Kidney glomerular epithelial cell (primary cell): ENCODE measurements around the gene WRNIP1.

ENCODE experiments used
- DNase-seq: peaks from one replicate; lab custom pipeline; 2025; lab: John Stamatoyannopoulos, UW

Gene WRNIP1

GRCh38 chr6:2765166-2765895, at the start of gene WRNIP1:
TSS of gene WRNIP1 (plus strand) at chr6:2765393. CDS start at chr6:2765623, 230 bp downstream.
- DNase-seq = peak; percentile 94

GRCh38 chr6:2715737-2716136, 49.5 kb upstream of the WRNIP1 start:
- no peak for DNase-seq

- DNase-seq = no peak
Measured at GRCh38 chr6:2716936-2717700, 48.1 kb upstream of the WRNIP1 start.

GRCh38 chr6:2718334-2719092, 46.7 kb upstream of the WRNIP1 start:
- DNase-seq = no peak

- DNase-seq = no peak
Measured at GRCh38 chr6:2719093-2719455, 46.1 kb upstream of the WRNIP1 start.

- no peak for DNase-seq
Measured at GRCh38 chr6:2721219-2721618, 44.0 kb upstream of the WRNIP1 start.

- DNase-seq = no peak
Measured at GRCh38 chr6:2725364-2725988, 39.7 kb upstream of the WRNIP1 start.

- no peak for DNase-seq
Measured at GRCh38 chr6:2725999-2726567, 39.1 kb upstream of the WRNIP1 start.

- DNase-seq = no peak
Measured at GRCh38 chr6:2729921-2730320, 35.3 kb upstream of the WRNIP1 start.

GRCh38 chr6:2730353-2731107, 34.7 kb upstream of the WRNIP1 start:
- DNase-seq = no peak

GRCh38 chr6:2731281-2731909, 33.8 kb upstream of the WRNIP1 start:
- peak; percentile 52 for DNase-seq

- DNase-seq = no peak
Measured at GRCh38 chr6:2732503-2733089, 32.6 kb upstream of the WRNIP1 start.

- DNase-seq = no peak
Measured at GRCh38 chr6:2733324-2733723, 31.9 kb upstream of the WRNIP1 start.

GRCh38 chr6:2733736-2734480, 31.3 kb upstream of the WRNIP1 start:
- no peak for DNase-seq

GRCh38 chr6:2734488-2735166, 30.6 kb upstream of the WRNIP1 start:
- DNase-seq = no peak

- no peak for DNase-seq
Measured at GRCh38 chr6:2737885-2738284, 27.3 kb upstream of the WRNIP1 start.

GRCh38 chr6:2738373-2738979, 26.7 kb upstream of the WRNIP1 start:
- DNase-seq = peak; percentile 58

- DNase-seq = peak; percentile 51
Measured at GRCh38 chr6:2739335-2739734, 25.9 kb upstream of the WRNIP1 start.

GRCh38 chr6:2740581-2740980, 24.6 kb upstream of the WRNIP1 start:
- DNase-seq = no peak
